NCI-H2171 (cell line): ENCODE measurements around the gene RPL11.
"Not testable (repeated sequence)": the region's sequence is repeated elsewhere in the genome, so short reads cannot be mapped to it uniquely, and the experiment has no call there.

ENCODE experiments used
- DNase-seq: peaks from one replicate; lab custom pipeline; 2025; lab: John Stamatoyannopoulos, UW

RPL11 gene

GRCh38 chr1:23685197-23685596 is 6.4 kb upstream of the RPL11 start:
- not testable (repeated sequence) for DNase-seq

DNA sequence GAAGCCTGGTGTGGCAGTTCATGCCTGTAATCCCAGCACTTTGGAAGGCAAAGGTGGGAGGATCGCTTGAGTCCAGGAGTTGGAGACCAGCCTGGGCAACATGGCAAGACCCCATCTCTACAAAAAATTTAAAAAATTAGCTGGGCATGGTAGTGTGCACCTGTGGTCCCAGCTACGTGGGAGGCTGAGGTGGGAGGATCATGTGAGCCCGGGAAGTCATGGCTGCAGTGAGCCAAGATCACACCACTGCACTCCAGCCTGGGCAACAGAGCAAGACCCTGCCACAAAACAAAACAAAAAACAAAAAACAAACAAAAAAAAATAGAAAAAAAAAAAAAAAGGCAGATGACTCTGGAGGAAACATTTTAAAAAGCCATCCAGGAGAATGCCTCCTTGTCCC is 3.9 kb upstream of the RPL11 start:
- DNase-seq = not testable (repeated sequence)

DNA sequence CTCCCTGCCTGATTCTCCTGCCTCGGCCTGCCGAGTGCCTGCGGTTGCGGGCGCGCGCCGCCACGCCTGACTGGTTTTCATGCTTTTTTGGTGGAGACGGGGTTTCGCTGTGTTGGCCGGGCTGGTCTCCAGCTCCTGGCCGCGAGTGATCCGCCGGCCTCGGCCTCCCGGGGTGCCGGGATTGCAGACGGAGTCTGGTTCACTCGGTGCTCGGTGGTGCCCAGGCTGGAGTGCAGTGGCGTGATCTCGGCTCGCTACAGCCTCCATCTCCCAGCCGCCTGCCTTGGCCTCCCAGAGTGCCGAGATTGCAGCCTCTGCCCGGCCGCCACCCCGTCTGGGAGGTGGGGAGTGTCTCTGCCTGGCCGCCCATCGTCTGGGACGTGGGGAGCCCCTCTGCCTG is 3.3 kb upstream of the RPL11 start:
- DNase-seq = not testable (repeated sequence)

GRCh38 chr1:23692308-23692871 is 784 bp downstream of the RPL11 start:
- no peak for DNase-seq

GRCh38 chr1:23693599-23693998 is 2.0 kb downstream of the RPL11 start:
- DNase-seq = no peak

DNA sequence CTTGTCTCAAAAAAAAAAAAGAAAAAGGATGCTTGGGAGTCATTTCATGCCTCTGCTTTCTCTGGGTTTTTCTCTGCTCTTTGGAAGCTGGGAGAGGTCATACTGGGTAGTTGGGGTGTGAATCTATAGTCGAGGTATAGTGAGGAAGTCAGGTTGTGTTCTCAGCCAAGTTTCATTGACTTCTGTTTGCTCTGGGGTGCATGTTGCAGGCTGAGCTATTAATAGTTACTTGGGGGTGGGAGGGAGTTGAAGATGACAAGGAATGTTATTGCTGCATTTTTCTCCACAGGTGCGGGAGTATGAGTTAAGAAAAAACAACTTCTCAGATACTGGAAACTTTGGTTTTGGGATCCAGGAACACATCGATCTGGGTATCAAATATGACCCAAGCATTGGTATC is 2.8 kb downstream of the RPL11 start:
- no peak for DNase-seq

- no peak for DNase-seq
These were observed 4.1 kb downstream of the RPL11 start for GRCh38 chr1:23695667-23696066.

DNA sequence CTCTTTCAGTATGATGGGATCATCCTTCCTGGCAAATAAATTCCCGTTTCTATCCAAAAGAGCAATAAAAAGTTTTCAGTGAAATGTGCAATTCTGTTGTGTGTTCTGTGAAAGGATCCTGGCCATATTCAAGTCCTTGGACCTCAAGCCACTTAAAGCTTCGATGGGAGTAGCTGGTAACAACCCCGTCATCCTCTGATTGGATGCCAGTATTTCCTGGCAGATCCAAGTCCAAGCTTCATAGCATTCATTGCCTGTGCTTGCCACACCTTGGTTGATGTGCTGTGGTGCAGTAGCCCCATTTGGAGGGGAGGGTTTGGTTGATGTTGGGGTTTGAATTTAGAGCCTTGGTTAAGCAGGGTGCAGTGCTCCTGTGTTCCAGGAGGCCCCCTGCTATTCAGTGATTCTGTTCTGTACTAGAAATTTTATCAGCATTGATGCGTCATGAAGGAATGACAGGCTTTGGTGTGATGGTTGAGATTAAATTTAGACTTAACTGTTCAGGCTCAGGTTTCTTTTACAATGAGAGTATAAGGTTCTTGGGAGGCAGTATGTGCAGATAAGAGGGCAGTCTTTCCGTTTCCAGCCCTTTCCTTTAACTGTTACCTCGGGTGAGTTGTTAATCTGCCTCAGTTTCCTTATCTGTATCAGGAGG is 4.9 kb downstream of the RPL11 start:
- DNase-seq = no peak

- no peak for DNase-seq
These were observed 6.9 kb downstream of the RPL11 start for GRCh38 chr1:23698466-23698865.

DNA sequence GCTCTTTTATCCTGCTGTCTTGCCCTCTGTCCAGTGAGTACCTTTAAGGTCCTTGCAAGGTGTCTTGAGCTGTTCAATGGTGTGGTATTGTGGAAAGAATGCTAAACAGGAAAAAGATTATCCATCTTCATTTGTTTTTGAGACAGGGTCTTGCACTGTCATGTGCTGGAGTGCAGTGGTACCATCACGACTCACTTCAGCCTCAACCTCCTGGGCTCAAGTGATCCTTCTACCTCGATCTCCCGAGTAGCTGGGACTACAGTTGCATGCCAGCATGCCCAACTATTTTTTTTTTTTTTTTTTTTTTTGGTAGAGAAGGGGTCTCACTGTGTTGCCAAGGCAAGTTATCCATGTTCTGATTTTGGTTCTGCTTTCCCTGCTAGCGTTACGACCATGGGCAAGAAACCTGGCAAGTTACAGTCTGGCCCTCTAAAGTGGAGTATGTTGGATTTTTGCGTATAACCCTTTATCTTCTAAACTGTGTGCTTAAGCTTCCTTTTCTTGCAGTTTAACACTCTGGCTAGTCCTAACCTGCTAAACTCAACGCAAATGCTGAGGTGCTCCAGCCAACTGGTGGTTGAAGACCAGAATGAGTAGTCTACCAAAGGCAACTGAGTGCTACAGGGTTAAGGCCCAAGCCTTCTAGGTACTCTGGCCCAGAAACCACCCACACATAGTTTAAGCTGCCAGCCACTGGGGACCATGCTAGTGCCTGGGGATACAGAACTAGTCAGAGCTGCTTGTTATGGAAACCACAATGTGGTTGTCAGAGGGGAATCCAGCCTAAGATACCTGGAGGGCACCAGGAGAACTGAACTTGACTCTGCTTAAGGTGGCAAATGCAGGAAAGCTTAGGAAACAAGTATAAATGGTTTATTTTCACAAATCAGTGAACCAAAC is 7.9 kb downstream of the RPL11 start:
- no peak for DNase-seq

DNA sequence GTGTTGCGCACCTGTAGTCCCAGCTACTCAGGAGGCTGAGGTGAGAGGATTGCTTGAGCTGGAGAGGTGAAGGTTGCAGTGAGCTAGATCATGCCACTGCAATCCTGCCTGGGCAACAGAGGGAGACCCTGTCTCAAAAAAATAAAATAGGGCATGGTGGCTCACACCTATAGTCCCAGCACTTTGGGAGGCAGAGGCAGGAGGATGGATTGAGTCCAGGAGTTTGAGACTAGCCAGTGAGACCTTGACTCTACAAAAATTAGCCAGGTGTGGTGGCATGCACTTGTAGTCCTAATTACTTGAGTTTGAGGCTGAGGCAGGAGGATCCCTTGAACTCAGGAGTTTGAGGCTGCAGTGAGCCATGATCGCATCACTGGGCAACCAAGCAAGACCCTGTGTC is 9.7 kb downstream of the RPL11 start:
- no peak for DNase-seq

DNA sequence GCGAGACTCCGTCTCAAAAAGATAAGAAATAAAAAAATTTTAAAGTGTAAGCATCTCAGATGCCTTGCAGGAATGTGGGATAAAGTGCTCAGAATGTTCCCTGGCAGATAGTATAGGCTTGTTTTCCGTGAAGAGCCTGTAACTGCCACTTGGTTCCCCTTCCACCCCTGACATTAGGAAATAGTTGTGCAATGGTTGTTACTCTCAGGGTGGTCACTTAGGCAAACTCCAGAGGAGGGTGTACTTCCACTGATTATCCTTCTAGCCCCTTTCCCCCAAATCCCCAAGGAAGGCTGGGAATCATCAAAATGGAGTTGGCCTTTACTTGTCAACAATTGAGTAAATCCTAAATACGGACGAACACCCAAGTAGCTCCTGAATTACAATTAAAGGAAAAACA is 10.4 kb downstream of the RPL11 start:
- DNase-seq = no peak

DNA sequence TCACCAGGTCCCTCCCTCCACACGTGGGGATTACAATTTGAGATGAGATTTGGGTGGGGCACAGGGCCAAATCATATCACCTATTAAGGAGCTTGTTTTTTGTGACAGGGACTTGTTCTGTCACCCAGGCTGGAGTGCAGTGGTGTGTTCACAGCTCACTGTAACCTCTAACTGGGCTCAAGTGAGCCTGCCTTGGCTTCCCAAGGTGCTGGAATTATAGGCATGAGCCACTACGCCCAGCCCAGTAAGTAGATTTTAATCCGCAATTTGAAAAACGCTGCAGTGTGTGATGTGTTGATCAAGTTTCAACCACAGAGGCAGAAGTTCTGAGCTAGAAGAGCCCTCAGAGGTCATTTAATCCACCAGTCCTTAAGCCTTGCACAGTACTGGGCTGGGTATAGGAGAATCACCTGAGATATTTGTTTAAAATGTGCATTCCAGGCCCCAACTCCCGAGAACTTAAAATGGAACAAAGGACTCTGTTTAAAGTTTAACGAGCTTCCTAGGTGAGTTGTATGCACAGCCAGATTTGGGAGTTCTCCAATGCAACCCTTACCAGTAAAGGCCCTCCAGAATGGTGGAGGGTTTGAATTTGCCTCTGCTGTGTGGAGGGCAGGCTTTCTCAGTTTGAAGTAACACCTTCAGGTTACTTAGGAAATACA is 13.4 kb downstream of the RPL11 start:
- no peak for DNase-seq

GRCh38 chr1:23709229-23709628 is 17.6 kb downstream of the RPL11 start:
- no peak for DNase-seq

GRCh38 chr1:23718482-23718881 is 26.9 kb downstream of the RPL11 start:
- DNase-seq = peak; percentile 37

- DNase-seq = no peak
These were observed 27.7 kb downstream of the RPL11 start for GRCh38 chr1:23719162-23719820.

GRCh38 chr1:23720256-23720995 is 28.8 kb downstream of the RPL11 start:
- no peak for DNase-seq

DNA sequence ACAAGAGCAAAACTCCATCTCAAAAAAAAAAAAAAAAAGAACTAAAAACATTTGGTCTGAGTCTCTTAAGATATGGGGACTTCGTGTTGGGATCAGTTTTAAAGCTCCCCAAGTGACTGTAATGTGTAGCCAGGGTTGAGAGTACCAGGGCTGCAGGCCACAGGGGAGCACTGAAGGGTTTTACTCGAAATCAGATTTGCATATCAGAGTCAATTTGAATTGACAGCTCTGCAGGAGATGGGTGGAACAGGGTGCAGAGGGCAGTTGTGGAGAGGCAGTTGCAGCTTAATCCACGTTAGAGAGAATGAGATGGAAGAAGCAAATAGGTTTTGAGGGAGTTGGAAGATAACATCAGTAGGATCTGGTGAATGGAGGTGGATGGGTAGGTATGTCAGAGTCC is 31.0 kb downstream of the RPL11 start:
- DNase-seq = no peak

GRCh38 chr1:23726686-23727085 is 35.1 kb downstream of the RPL11 start:
- no peak for DNase-seq

DNA sequence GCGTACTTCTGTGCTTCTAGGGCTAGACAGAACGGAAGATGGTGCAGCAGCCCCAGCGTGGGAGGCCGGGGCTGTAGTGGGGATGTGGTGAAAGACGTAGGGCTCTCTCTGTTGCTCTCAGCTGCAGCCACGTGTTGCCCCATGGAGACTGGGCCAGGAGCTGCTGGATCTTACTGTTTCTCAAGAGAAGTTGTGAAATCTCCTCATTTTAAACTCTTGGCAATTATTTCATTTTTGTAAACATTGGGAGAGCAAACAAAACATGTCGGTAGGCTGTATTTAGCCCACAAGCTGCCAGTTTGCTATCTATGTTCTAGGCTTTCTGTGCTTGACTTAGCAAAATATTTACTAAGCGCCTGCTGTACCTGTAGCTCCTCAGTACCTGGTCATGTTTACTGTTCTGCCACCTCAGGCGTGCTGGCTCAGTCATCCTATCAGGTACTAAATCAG is 35.8 kb downstream of the RPL11 start:
- DNase-seq = no peak
